Adrenal gland (tissue), 12 donors: Measurements from ENCODE around the gene PAIP2B. TPM values are rescaled to one million over a fixed set of nuclear protein-coding genes. Genes with fewer than 3 reads are reported as not detected.
A peak's percentile ranks its signal among the peaks of the same experiment; 100 is the strongest.
"Not testable (repeated sequence)": the region's sequence is repeated elsewhere in the genome, so short reads cannot be mapped to it uniquely, and the experiment has no call there.

ENCODE experiments used
- DNase-seq, 7 donors: peaks; one replicate each; pipeline ENCODE4 v3.0.0-alpha.2; 2019 to 2020
- H3K27ac ChIP-seq, 5 donors: fragments of 200-600 bp; sonication (generic) in 4 of 5; 1 replicate in 3 of 5; 2 replicates in 2 of 5; pipeline versions ENCODE4 v1.5.1 to v1.8.0; 2016 to 2020; ENCODE audit warnings: mild to moderate bottlenecking in 1 of 5
- H3K27me3 ChIP-seq: fragments of 200-600 bp; 2 replicates; pipeline ENCODE4 v1.8.0; 2021
- H3K36me3 ChIP-seq, 2 donors: fragments of 200-600 bp; replicated peaks in 1 of 2; 1 replicate in 1 of 2; 2 replicates in 1 of 2; pipeline versions ENCODE4 v1.5.1 to v1.8.0; 2018 to 2022
- H3K4me1 ChIP-seq, 2 donors: fragments of 200-600 bp; replicated peaks in 1 of 2; 1 replicate in 1 of 2; 2 replicates in 1 of 2; pipeline versions ENCODE4 v1.5.1 to v1.8.0; 2018 to 2021
- H3K4me3 ChIP-seq, 4 donors: fragments of 200-600 bp; sonication (generic) in 3 of 4; one replicate each; pipeline ENCODE4 v1.5.1; 2016 to 2018
- H3K9me3 ChIP-seq, 3 donors: fragments of 200-600 bp; sonication (generic) in 1 of 3; replicated peaks in 1 of 3; 1 replicate in 2 of 3; 2 replicates in 1 of 3; pipeline versions ENCODE4 v1.5.1 to v1.8.0; 2016 to 2021
- POLR2A ChIP-seq, 2 donors: fragments of 450-650 bp; IDR thresholded peaks; one replicate each; pipeline ENCODE4 v1.6.1; 2017; ENCODE audit warnings: antibody characterized with exemption in 2 of 2, mild to moderate bottlenecking in 2 of 2, moderate library complexity in 1 of 2
- WGBS, 4 donors: extraction: QIAGEN DNeasy Blood & Tissue Kit in 2 of 4; methylation state at CpG; one replicate each; pipeline versions ENCODE4 v1.1.5 to v1.1.7; 2013 to 2017; 5-methylcytosine and 5-hydroxymethylcytosine counted together
- intact Hi-C, 2 donors: fragments of 100-400 bp; cut with DNase I; formaldehyde crosslinking; loops; one replicate each; pipeline versions ENCODE4 v1.14.1 to v1.15.0; 2022 to 2023
- polyA plus RNA-seq, 3 donors: library from polyadenylated mRNA; stranded (reverse); fragments of 200-250 nt in 2 of 3; fragments of 350-450 nt in 1 of 3; fragmentation: Illumina TruSeq in 1 of 3; extraction: RNeasy Lipid Tissue Mini Kit (QIAGEN cat#74804) in 1 of 3; gene quantifications; one replicate each; pipeline ENCODE4 v1.2.3, GENCODE V29; 2013 to 2014
- total RNA-seq, 9 donors: library from RNA; depleted of rRNA in 4 of 9; stranded (reverse); fragments of >200 nt in 4 of 9; fragments of 120-200 nt in 1 of 9; fragmentation: NEBNext Ultra II Directional in 1 of 9; extraction: Animal tissue kit (Norgen Biotek cat#: 25700) in 1 of 9; gene quantifications; one replicate each; pipeline versions ENCODE4 v1.1.0 to v1.2.4, GENCODE V29; 2013 to 2023
- TF ChIP-seq, protein P1 (sequence below), 6 experiments: fragments of 450-650 bp in 4 of 6; fragments of 200-600 bp in 2 of 6; sonication (generic) in 1 of 6; IDR thresholded peaks; 1 replicate in 5 of 6; 2 replicates in 1 of 6; pipeline versions ENCODE4 v1.5.1 to v1.8.0; 2016 to 2021; ENCODE audit warnings: antibody characterized with exemption in 6 of 6, mild to moderate bottlenecking in 2 of 6, moderate library complexity in 1 of 6
- donor health status: healthy with polysubstance abuse.
- donor health status: Bipolar disorder and iron deficiency.
- donor health status: DM: yes; HTN: yes; CAD: no.
- donor health status: DM: no; HTN: no; CAD: no.
- donor health status: DM: no; HTN: no; CAD: no.
- donor health status: DM: yes; HTN: yes; CAD: no.

PAIP2B gene
- total and polyA plus RNA-seq, 12 donors = 0.54 to 5.9 (median 1.7) TPM

GRCh38 chr2:71243634-71244301 lies 16.9 kb upstream of the PAIP2B start:
- Histone ChIP-seq H3K36me3 (no peaks in the 10 kb centered on the region), H3K4me3 (no peak overlapping the region), H3K9me3 (no peaks in the 10 kb centered on the region), H3K27ac (no peak overlapping the region), H3K4me1 (no peaks in the 10 kb centered on the region), H3K27me3 (no peaks in the 10 kb centered on the region)
- DNase-seq = peak in 1 of 7 donors; percentile 68
- no peak for TF ChIP-seq POLR2A (IDR thresholded peaks at IDR 0.05)
- TF ChIP-seq, protein P1, sequence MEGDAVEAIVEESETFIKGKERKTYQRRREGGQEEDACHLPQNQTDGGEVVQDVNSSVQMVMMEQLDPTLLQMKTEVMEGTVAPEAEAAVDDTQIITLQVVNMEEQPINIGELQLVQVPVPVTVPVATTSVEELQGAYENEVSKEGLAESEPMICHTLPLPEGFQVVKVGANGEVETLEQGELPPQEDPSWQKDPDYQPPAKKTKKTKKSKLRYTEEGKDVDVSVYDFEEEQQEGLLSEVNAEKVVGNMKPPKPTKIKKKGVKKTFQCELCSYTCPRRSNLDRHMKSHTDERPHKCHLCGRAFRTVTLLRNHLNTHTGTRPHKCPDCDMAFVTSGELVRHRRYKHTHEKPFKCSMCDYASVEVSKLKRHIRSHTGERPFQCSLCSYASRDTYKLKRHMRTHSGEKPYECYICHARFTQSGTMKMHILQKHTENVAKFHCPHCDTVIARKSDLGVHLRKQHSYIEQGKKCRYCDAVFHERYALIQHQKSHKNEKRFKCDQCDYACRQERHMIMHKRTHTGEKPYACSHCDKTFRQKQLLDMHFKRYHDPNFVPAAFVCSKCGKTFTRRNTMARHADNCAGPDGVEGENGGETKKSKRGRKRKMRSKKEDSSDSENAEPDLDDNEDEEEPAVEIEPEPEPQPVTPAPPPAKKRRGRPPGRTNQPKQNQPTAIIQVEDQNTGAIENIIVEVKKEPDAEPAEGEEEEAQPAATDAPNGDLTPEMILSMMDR (IDR thresholded peaks at IDR 0.05) = no peak
- intact Hi-C loops = no loop called here
- WGBS, 4 donors = 38 to 75% (median 59%) methylated on average over 1 of the region's 1 CpG

DNA sequence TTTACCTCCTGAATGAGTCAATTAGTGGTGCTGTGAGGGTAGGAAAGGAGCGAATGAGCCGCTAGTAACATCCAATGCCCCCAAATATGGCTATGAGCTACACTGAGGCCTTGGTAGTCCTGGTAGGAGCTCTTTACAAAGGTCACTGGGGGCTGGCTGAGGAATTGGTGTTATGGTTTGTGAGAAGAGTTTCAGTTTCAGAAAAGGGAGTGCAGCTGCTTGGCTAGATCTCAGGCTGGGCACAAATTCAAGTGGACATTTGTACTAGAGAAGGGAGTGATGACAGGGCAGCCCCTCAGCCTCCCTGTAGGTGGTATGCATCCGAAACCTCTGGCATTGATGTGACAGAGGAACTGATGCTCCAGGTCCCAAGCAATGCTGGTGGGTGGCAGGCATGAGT lies 13.9 kb upstream of the PAIP2B start:
- 69 to 88% (median 83%) methylated on average over 3 of the region's 3 CpGs for WGBS, 4 donors
- TF ChIP-seq, protein P1 (IDR thresholded peaks at IDR 0.05) = no peak
- TF ChIP-seq POLR2A (IDR thresholded peaks at IDR 0.05) = no peak
- Histone ChIP-seq H3K9me3 (no peaks in the 10 kb centered on the region), H3K27me3 (no peaks in the 10 kb centered on the region), H3K36me3 (no peaks in the 10 kb centered on the region), H3K4me1 (no peaks in the 10 kb centered on the region), H3K27ac (no peak overlapping the region), H3K4me3 (no peak overlapping the region)
- DNase-seq = peak in 1 of 7 donors; percentile 2
- intact Hi-C loops = no loop called here

- intact Hi-C loops = no loop called here
Measured at GRCh38 chr2:71238089-71238488, 11.2 kb upstream of the PAIP2B start.

GRCh38 chr2:71235930-71236587 lies 9.2 kb upstream of the PAIP2B start:
- H3K27me3 ChIP-seq = no peaks in the 10 kb centered on the region
- H3K27ac ChIP-seq = no peak overlapping the region
- no peaks in the 10 kb centered on the region for H3K36me3 ChIP-seq
- no peak for TF ChIP-seq POLR2A (IDR thresholded peaks at IDR 0.05)
- TF ChIP-seq, protein P1 (IDR thresholded peaks at IDR 0.05) = no peak
- WGBS, 4 donors = 60 to 67% (median 63%) methylated on average over 6 to 7 of the region's 7 CpGs
- intact Hi-C loops = no loop called here
- no peak overlapping the region for H3K4me3 ChIP-seq
- H3K9me3 ChIP-seq = no peaks in the 10 kb centered on the region
- H3K4me1 ChIP-seq = no peaks in the 10 kb centered on the region
- DNase-seq = no peak

More at GRCh38 chr2:71238089-71238488, 11.2 kb upstream of the PAIP2B start:
- Histone ChIP-seq H3K4me3 (no peak overlapping the region), H3K27ac (no peak overlapping the region), H3K9me3 (no peaks in the 10 kb centered on the region), H3K4me1 (no peaks in the 10 kb centered on the region), H3K27me3 (no peaks in the 10 kb centered on the region), H3K36me3 (no peaks in the 10 kb centered on the region)
- TF ChIP-seq, protein P1 (IDR thresholded peaks at IDR 0.05) = no peak
- no peak for TF ChIP-seq POLR2A (IDR thresholded peaks at IDR 0.05)
- DNase-seq = no peak

DNA sequence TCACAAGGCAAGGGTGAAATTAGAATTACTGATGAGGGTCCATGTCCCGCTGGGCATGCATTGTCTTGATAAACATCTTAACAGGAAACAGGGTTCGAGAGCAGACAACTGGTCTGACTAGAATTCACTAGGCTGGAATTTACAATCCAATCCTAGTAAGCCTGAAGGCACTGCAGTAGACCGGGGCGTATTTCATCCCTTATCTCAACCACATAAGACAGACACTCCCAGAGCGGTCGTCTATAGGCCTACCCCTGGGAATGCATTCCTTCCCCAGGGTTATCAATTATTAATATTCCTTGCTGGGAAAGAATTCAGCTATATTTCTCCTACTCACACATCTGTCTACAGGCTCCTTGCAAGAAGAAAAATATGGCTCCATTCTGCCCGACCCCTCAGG lies 6.2 kb upstream of the PAIP2B start:
- WGBS, 4 donors = 72 to 81% (median 75%) methylated on average over 7 of the region's 7 CpGs
- H3K27ac ChIP-seq, H3K9me3 ChIP-seq, H3K27me3 ChIP-seq, H3K4me1 ChIP-seq, H3K4me3 ChIP-seq, H3K36me3 ChIP-seq, DNase-seq, intact Hi-C loops: not testable (repeated sequence)
